GM19025 (cell line): ENCODE data around the gene ISX.
"Not testable (repeated sequence)": the region's sequence is repeated elsewhere in the genome, so short reads cannot be mapped to it uniquely, and the experiment has no call there.

Source experiments
- ATAC-seq: cut with Tn5 transposase; IDR thresholded peaks from one replicate; pipeline ENCODE4 v1.9.1; 2021; ENCODE audit warnings: mild to moderate bottlenecking, low read depth, moderate library complexity; ENCODE audit not compliant: unreplicated experiment

Gene ISX

DNA sequence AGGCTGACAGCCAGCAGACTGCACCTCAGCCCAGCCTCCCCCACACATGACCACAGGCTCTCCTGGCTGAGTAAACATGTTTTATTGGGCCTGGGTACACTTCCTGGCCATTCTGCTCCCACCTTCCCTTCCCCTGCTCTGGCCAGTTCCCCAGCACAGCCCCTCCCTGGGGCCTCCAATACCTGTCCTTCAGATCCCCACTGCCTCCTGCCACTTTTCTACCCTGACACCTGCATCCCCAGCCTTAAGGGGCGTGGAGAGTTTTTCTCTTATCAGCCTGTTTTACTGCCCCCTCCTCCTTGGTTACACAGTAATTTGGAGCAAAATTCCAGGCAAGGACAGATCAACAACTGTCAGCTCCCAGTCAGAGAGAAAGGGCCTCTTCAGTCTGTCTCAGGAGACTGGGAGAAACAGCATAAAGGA, at the start of gene ISX:
ISX (plus strand) TSS at position 363 of the 423 bp plus-strand sequence. CDS start 930 bp downstream, outside the sequence.
- no peak for ATAC-seq

DNA sequence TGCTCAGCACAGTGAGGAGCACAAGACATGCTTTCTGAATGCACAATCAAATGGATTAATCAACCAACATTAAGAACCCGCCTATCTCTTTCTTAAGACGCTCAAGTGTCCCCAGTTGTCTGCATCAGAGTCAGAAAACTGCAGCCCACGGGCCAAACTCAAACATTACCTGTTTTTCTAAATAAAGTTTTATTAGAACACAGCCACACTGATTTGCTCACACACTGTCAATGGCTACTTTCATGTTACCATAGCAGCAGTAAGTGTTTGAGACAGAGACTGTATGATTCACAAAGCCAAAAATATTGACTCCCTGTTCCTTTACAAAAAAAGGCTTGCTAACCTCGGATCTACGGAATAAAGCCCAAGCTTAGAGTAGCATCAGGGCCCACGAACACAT, 49.0 kb upstream of the ISX start:
- no peak for ATAC-seq

DNA sequence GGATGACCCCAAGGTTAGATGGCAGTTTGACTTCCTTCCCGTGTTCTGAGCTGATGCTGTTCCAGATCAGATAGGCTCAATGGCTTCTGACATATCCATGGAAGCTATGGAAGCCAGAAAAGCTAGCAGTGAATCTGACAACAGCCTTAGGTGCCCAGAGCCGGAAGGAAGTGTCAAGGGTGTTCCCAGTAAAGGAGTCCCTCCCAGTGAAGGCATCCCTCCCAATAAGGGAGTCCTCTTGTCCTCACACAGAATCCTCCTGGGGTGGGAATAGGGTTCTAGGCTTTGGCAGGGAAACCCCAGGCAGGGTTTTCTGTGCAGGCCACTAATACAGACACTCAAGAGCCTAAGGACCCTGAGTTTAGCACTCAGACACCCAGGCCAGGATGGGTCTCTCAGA, 47.0 kb upstream of the ISX start:
- no peak for ATAC-seq

DNA sequence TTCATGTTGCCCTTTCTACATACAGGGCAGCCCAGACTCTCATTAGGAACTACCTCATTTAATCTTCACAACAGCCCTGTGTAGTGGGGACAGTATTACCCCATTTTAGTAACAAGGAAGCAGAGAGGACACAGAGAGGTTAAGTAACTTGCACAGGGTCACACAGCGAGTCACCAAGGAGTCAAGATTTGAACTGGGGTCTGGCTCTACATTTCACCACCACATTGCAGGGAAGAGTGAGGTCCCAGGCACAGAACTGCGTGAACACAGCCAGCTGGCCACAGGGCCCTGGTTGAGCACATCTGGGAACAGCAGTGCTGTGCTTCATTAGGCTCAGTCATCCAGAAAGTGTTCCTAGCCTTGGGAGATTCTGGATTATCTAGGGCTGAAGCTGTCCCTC, 45.4 kb upstream of the ISX start:
- ATAC-seq = no peak

DNA sequence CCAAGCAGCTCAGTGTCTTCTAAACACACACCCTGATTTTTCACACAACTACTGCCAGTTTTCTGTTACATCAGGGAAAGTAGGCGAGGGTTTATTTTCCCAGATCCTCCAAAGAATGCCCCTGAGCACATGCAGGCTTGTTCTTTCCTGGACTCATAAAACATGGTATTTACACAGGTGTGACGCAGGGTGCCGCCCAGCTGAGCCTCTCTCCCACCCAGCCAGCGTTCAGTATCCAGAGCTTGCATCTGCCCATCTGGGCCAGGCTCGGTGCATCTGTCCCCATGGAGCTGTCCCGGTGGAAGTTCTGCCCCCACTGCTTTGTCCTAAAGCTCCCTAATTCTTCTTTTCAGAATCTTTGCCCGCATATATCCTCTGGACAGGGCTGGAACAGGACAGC, 44.8 kb upstream of the ISX start:
- ATAC-seq = no peak

DNA sequence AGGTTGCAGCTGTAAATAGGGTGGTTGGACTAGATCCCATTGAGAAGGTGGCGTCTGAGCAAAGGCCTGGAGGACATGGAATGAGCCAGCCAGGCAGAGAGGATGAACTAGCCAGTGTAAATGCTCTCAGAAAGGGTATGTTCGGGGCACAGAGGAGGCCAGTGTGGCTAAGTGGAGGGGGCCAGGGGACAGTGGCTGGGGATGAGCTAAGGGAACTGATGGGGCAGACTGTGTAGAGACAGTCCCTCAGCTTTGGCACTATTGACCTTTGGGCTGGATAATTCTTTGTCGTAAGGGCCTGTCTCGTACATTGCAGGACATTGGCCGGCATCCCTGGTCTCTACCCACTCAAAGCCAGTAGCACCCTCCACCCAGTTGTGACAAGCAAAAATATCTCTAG, 43.7 kb upstream of the ISX start:
- ATAC-seq = no peak

GRCh38 chr22:35023692-35024363, 42.1 kb upstream of the ISX start:
- ATAC-seq = no peak

DNA sequence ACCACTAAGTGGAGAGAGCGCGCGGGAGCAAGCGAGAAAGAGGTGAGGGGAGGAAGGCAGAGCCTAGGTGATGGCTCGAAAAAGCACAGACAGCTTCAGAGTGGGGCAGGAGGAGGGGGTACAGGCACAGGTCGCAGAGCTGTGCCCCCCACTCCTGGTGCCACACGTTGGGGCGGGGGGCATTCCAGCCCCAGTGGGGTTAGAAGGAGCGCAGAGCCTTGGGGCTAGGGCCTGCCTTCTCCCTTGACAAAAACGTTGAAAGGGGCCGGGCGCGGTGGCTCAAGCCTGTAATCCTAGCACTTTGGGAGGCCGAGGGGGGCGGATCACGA, 41.6 kb upstream of the ISX start:
- no peak for ATAC-seq

- not testable (repeated sequence) for ATAC-seq
Observed at GRCh38 chr22:35030112-35030511, 35.8 kb upstream of the ISX start.

DNA sequence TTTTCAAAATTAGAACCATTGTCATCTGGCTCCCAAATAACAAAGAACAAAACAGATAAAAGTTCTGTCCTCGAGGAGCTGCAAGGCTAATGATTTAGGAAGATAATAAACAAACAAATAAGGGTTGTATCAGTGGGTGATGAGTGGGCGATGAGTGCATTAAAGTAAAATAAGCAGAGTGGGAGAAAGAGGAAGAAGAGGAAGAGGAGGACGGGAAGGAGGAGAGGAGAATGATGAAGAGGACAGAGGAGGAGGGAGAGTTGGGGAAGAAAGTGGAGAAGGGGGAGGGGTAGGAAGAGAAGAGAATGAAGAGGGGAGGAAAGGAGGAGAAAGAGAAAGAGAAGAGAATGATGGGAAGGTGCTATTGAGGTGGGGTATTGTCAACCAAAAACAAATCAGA, 33.4 kb upstream of the ISX start:
- no peak for ATAC-seq

GRCh38 chr22:35033635-35034296, 32.2 kb upstream of the ISX start:
- no peak for ATAC-seq

GRCh38 chr22:35034963-35035362, 31.0 kb upstream of the ISX start:
- no peak for ATAC-seq

DNA sequence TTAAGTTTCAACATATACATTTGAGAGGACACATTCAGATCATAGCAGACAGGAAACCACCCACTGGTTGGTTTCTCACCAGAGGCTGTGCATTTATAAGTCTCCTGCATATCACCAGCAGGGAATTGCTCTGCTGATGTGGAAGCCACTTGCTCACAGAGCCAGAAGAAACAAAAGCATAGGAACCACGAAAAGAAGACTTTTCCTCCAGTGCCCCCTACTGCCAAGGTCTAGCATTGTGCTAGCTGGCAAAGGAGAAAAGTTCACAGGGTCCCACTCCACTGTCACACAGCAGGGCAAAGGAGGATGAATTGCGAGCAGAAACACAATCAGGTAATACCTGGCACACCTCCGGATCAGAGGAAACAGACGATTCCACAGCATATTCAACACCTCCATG, 28.9 kb upstream of the ISX start:
- ATAC-seq = no peak

GRCh38 chr22:35039625-35040024, 26.3 kb upstream of the ISX start:
- ATAC-seq = no peak

DNA sequence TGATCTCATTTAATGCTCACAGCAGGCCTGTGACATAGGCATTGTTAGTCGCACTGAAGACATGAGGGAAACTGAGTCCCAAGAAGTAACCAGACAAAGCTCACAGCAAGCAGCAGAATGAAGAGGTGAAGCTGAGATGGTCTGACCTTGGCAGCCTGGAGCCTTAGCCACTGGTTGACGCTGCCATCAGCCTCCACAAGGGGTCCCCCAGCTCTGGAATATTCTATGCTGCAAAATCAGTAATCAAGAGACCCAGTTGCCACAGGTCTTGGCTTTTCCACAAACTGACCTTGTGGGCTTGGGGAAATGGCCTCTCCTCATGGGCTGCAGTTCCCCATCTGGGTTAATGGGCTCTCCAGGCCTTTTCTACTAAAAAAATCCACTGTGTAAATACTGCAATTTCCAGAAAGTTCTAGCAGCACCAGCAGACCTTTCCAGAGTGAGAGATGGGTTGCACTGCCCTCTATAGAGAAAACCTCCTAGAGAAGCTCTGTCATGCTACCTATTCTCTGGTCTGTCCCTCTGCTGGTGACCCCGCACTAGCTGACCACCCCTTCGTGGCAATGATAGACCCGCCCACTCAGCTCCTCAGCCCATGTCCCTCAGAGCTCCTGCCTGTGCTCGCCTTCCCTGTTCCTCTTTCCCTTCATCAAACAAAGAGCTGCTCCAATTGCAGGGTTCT, 22.6 kb upstream of the ISX start:
- ATAC-seq = no peak

DNA sequence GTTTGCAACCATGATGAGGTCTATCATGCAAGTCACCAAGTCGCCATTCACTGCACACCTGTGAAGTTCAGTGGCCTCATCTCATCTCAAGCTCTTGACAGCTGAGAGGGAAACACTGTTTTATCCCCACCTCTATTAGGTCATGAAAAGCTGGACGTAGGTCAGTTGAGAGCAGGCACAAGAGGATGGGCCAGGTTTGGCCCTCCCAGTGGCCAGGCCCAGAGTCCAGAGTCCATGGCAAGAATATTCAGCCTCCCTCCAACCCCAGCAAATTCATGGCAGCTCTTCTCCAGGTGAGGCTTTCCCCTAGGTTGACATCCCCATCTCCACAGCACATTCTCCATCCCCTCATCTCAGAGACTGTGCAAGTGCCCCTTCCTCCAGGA, 22.0 kb upstream of the ISX start:
- no peak for ATAC-seq

DNA sequence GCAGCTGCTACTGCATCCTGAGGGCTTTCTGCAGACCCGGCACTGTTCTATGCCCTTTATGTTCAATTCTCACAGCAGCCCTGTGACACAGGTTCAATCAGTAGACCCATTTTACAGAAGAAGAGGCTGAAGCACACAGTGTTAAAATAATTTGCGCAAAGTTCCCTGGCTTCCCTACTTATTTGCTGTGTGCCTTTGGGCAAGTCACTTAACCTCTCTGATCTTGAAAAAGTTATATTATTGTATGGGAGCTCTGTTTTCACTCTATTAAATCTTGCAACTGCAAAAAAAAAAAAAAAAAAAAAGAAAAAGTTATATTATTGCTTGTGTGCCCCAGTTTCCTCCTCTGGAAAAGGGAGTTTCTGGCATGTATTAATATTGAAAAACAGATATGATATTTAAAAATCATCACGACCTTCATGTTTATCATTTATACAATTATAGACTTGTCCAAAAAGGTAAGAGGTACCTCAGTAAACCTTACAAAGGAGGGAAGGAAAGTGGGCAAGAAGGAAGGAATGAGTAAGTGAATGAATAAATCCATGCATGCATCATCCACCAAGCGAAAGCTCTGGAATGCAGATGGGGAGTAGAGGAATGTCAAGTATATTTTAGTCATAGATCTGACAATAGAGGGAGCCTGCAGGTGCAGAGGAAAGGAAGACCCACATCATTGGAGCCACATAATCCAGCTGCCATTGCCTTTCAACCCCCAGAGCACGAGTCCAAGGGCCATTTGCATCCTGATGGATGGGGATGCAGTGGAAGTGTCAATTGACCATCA, 21.2 kb upstream of the ISX start:
- no peak for ATAC-seq

- ATAC-seq = no peak
Observed at GRCh38 chr22:35045451-35045850, 20.5 kb upstream of the ISX start.

- ATAC-seq = no peak
Observed at GRCh38 chr22:35046744-35047462, 19.1 kb upstream of the ISX start.

DNA sequence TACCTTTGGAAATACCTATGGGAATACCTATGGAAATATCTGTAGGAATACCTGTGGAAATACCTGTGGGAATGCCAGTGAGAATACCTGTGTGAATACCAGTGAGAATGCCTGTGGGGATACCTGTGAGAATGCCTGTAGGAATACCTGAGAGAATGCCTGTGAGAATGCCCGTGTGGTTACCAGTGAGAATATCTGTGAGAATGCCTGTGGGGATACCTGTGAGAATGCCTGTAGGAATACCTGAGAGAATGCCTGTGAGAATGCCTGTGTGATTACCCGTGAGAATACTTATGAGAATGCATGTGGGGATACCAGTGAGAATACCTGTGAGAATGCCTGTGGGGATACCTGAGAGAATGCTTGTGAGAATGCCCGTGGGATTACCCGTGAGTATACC, 15.9 kb upstream of the ISX start:
- ATAC-seq = not testable (repeated sequence)
